ENCODE measurements around the gene CES1. TPM values are rescaled to one million over a fixed set of nuclear protein-coding genes. Genes with fewer than 3 reads are reported as not detected.

The CES1 gene
- total RNA-seq, 1 experiment from 2014 or later = not detected

DNA sequence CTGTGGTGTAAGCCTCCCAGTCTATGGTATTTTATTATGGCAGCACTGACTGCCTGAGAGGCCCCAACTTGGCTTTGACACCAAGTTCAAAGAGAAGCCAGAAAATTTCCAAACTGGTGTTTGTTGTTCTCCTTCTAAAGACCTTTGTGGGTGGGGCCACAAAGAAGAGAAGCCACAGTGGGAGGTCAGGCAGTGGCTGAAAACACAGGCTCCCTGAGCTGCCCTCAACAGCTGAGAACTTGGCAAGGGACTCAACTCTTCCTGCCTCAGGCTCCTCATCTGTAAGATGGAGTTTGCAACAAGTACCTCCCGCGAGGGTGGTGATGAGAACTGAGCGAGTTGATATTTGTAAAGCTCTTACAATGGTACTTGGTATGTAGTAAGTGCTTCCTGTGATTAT lies 24.1 kb upstream of the CES1 start:
- no peak for ATAC-seq
- intact Hi-C loops (cut with micrococcal nuclease) = no loop called here
- no peaks in the 10 kb centered on the region for H3K4me1 ChIP-seq (ENCODE audit: insufficient read depth, low read length)
- H3K36me3 ChIP-seq (ENCODE audit: low read depth, low read length) = no peaks in the 10 kb centered on the region
- no peaks in the 10 kb centered on the region for H3K27me3 ChIP-seq (ENCODE audit: low read length)
- H3F3A ChIP-seq (ENCODE audit: low read length, unreplicated experiment) = no peaks in the 10 kb centered on the region
- BruUV-seq (replicated peaks) = no TSS peak
- H3K9me3 ChIP-seq (ENCODE audit: low read length) = no peaks in the 10 kb centered on the region
- no peaks in the 10 kb centered on the region for H3K9me2 ChIP-seq (replicated peaks; ENCODE audit: low read length)
- H3K4me2 ChIP-seq (ENCODE audit: low read length) = no peak overlapping the region
- H3K9ac ChIP-seq (ENCODE audit: low read length) = no peak overlapping the region
- ChIA-PET CTCF (no interaction called here), POLR2A (ENCODE audit: unreplicated experiment) (no interaction called here)
- DNase-seq = no peak
- no peaks in the 10 kb centered on the region for H3K79me2 ChIP-seq (ENCODE audit: low read length)
- no peak overlapping the region for H3K4me3 ChIP-seq (ENCODE audit: low read length)
- TF ChIP-seq EZH2 (IDR thresholded peaks at IDR 0.05; ENCODE audit: low read length, unreplicated experiment) (no peak), EZH2phosphoT487 (IDR thresholded peaks at IDR 0.05; ENCODE audit: borderline replicate concordance, low read length) (no peak)
- TF ChIP-seq, protein P1, sequence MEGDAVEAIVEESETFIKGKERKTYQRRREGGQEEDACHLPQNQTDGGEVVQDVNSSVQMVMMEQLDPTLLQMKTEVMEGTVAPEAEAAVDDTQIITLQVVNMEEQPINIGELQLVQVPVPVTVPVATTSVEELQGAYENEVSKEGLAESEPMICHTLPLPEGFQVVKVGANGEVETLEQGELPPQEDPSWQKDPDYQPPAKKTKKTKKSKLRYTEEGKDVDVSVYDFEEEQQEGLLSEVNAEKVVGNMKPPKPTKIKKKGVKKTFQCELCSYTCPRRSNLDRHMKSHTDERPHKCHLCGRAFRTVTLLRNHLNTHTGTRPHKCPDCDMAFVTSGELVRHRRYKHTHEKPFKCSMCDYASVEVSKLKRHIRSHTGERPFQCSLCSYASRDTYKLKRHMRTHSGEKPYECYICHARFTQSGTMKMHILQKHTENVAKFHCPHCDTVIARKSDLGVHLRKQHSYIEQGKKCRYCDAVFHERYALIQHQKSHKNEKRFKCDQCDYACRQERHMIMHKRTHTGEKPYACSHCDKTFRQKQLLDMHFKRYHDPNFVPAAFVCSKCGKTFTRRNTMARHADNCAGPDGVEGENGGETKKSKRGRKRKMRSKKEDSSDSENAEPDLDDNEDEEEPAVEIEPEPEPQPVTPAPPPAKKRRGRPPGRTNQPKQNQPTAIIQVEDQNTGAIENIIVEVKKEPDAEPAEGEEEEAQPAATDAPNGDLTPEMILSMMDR (conservative IDR thresholded peaks at IDR 0.05; ENCODE audit: low read depth, low read length) = no peak
- H3K27ac ChIP-seq (ENCODE audit: low read length) = no peak overlapping the region
- H2AFZ ChIP-seq (ENCODE audit: low read length) = no peak overlapping the region
- no peaks in the 10 kb centered on the region for H4K20me1 ChIP-seq (ENCODE audit: low read length)

DNA sequence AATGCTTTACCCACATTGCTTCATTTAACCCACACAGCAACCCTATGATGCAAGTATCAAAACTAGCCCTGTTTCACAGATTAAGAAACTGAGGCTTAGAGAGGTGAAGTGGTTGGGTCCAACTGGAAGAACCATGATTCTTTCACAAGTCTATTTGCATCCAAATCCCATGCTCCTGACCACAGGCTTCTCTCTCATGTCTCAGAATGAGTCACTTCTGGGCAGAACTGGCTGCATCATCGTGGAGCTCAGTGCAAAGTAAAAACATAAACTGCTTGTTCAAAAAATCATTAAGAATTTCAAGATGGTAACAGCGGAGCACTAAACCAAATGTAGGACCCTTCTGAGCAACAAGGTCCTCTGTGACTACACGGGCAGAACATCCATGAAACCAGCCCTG lies 20.2 kb upstream of the CES1 start:
- Histone ChIP-seq H3K9me3 (ENCODE audit: low read length) (no peaks in the 10 kb centered on the region), H3K4me3 (ENCODE audit: low read length) (no peak overlapping the region), H3K79me2 (ENCODE audit: low read length) (no peaks in the 10 kb centered on the region), H4K20me1 (ENCODE audit: low read length) (no peaks in the 10 kb centered on the region), H3K27ac (ENCODE audit: low read length) (no peak overlapping the region), H3K36me3 (ENCODE audit: low read depth, low read length) (no peaks in the 10 kb centered on the region), H3K27me3 (ENCODE audit: low read length) (peaks cover 14% of the 10 kb centered on the region), H3K4me2 (ENCODE audit: low read length) (no peak overlapping the region), H2AFZ (ENCODE audit: low read length) (no peak overlapping the region), H3K9me2 (replicated peaks; ENCODE audit: low read length) (no peaks in the 10 kb centered on the region), H3K4me1 (ENCODE audit: insufficient read depth, low read length) (no peaks in the 10 kb centered on the region), H3F3A (ENCODE audit: low read length, unreplicated experiment) (no peaks in the 10 kb centered on the region), H3K9ac (ENCODE audit: low read length) (no peak overlapping the region)
- intact Hi-C loops (cut with micrococcal nuclease) = no loop called here
- TF ChIP-seq EZH2 (IDR thresholded peaks at IDR 0.05; ENCODE audit: low read length, unreplicated experiment) (no peak), EZH2phosphoT487 (IDR thresholded peaks at IDR 0.05; ENCODE audit: borderline replicate concordance, low read length) (no peak)
- TF ChIP-seq, protein P1 (conservative IDR thresholded peaks at IDR 0.05; ENCODE audit: low read depth, low read length) = no peak
- POLR2A ChIA-PET (ENCODE audit: unreplicated experiment) = no interaction called here
- DNase-seq = peak; percentile 14
- no peak for ATAC-seq
- no TSS peak for BruUV-seq (replicated peaks)
- CTCF ChIA-PET = no interaction called here

DNA sequence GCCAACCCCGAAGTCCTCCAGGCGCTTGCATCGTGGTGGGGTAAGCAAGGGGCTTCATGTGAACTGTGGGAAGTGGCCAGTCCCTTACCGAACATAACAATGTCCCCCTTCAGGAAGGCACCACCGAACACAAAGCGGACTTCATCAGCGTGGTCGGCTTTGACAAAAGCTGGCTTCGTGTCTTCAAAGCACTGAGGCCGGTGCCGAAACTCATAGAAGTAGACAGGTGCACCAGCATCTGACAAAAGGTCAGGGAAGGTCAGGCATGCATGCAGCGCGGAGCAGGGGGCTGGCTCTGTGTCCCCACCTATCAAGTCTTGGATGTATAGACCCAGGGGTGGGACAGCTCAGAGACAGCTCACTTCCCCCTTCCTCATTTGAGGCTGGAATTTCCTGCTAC lies 16.6 kb upstream of the CES1 start:
- POLR2A ChIA-PET (ENCODE audit: unreplicated experiment) = no interaction called here
- TF ChIP-seq EZH2phosphoT487 (IDR thresholded peaks at IDR 0.05; ENCODE audit: borderline replicate concordance, low read length) = no peak
- TF ChIP-seq, protein P1 (conservative IDR thresholded peaks at IDR 0.05; ENCODE audit: low read depth, low read length) = no peak
- no peak for TF ChIP-seq EZH2 (IDR thresholded peaks at IDR 0.05; ENCODE audit: low read length, unreplicated experiment)
- Histone ChIP-seq H3K4me3 (ENCODE audit: low read length) (no peak overlapping the region), H3K27me3 (ENCODE audit: low read length) (peaks cover 33% of the 10 kb centered on the region), H2AFZ (ENCODE audit: low read length) (no peak overlapping the region), H3K9me3 (ENCODE audit: low read length) (no peaks in the 10 kb centered on the region), H3K79me2 (ENCODE audit: low read length) (no peaks in the 10 kb centered on the region), H3K9me2 (replicated peaks; ENCODE audit: low read length) (no peaks in the 10 kb centered on the region), H3K4me2 (ENCODE audit: low read length) (no peak overlapping the region), H3K36me3 (ENCODE audit: low read depth, low read length) (no peaks in the 10 kb centered on the region), H4K20me1 (ENCODE audit: low read length) (no peaks in the 10 kb centered on the region), H3K4me1 (ENCODE audit: insufficient read depth, low read length) (no peaks in the 10 kb centered on the region), H3F3A (ENCODE audit: low read length, unreplicated experiment) (no peaks in the 10 kb centered on the region), H3K9ac (ENCODE audit: low read length) (no peak overlapping the region), H3K27ac (ENCODE audit: low read length) (no peak overlapping the region)
- CTCF ChIA-PET = no interaction called here
- intact Hi-C loops (cut with micrococcal nuclease) = loop anchor here (10.0 kb wide), 1 partner anchor 465 kb away; no protein-coding TSS in a partner anchor
- DNase-seq (no peak), ATAC-seq (no peak)
- no TSS peak for BruUV-seq (replicated peaks)

Data from PC-3 (cell line).